ENCODE results near the gene BMP3. TPM values are rescaled to one million over a fixed set of nuclear protein-coding genes. Genes with fewer than 3 reads are reported as not detected.

The BMP3 gene, protein sequence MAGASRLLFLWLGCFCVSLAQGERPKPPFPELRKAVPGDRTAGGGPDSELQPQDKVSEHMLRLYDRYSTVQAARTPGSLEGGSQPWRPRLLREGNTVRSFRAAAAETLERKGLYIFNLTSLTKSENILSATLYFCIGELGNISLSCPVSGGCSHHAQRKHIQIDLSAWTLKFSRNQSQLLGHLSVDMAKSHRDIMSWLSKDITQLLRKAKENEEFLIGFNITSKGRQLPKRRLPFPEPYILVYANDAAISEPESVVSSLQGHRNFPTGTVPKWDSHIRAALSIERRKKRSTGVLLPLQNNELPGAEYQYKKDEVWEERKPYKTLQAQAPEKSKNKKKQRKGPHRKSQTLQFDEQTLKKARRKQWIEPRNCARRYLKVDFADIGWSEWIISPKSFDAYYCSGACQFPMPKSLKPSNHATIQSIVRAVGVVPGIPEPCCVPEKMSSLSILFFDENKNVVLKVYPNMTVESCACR
- not detected for total RNA-seq

DNA sequence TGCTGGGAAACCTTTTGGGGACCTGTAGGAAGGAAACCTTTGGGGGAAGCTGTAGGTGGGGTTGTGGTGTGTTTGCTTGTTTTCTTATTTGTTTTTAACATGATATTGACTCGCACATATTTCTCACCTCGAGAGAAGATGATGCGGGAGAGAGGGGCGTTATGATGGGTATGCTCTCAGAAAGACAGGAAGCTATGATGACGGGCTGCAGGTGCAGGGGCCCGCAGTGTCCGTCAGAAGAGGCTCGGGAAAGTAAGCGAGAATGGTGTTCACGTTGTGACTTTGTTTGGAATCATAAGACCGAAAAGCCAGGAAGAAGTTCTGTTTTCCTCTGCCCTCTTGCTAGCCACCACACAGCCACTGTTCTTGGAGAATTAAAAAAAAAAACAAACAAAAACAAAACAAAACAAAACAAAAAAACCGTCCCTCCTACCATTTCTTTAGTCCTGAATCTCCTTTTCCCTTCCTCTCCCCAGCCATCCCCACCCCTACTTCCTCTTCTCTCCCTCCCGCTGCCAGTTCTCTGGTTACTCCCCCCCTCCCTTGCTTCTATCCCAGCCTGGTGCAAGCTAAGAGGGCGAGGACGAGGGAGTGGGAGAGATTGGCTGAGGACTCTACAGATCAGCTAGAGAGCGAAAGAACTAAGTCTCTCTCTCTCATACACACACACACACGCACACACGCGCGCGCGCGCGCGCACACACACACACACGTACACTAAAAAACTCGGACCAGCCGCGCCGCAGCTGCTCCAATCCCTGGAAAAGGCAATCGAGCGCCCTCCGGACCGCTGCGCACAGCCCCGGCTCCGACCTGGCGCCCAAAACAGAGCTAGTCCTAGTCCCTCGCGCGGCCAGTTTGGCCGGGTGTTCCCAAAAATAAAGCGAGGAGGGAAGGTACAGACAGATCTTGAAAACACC, at the start of gene BMP3:
Gene BMP3, plus strand, starts transcription at position 648 of the 920 bp plus-strand sequence. CDS start 577 bp downstream, outside the sequence.

Other genes starting within 250 kb of the BMP3 start
- under 1 TPM; under 0.01 to 1.00 TPM for gene PRKG2, start 184.5 kb downstream of the BMP3 start, total RNA-seq

Measured in melanocyte of skin (primary cell).